Measurements from ENCODE around the gene LGALS3BP. TPM values are rescaled to one million over a fixed set of nuclear protein-coding genes. Genes with fewer than 3 reads are reported as not detected.

The LGALS3BP gene
- total and polyA plus RNA-seq, 2 donors (not counting 1 experiment from before 2014, with no cell fraction given): 1.8 to 7.5 TPM

DNA sequence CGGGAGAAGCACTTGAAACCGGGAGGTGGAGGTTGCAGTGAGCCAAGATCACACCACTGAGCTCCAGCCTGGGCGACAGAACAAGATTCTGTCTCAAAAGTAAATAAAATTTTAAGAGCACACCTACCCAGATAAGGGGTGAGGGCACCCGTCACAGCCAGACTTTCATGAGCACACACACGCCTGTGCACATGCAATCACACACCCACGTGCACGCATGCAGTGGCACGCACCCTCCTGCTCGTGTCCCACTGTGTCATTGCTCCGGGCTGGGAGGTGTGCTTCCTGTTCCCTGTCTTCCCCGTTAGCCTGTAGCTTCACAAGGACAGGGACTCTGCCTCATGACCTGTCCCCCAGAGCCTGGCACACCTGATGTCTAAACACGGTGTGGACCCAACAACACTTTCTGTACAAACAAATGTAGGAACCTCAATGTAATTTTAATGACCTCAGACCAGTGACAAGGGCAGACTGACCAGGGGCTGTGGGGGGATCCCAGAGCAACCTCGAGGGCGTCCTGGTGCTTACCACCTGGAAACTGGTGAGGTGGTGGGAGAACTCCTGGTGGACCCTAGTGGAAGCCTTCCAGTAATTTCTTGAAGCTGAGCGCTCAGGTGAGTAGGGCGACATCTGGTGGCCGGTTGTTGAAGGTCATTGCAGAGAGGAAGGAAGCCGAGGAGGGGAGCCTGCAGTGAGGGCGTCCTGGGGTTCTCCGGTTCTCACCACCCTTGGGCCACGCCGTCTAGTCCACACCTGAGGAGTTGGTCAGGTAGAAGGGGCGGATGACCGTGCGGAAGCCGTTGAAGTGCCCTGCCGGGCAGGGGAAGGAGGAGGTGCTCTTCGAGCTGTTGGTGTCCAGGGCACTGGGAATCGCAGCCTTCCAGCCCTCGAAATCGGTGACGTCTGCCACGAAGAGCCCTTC, 8.6 kb downstream of the LGALS3BP start:
- no peak overlapping the region for H3K9ac ChIP-seq (ENCODE audit: low read length)
- ChIA-PET CTCF (interaction anchor here (0.6 to 7.1 kb wide), 20 partner anchors 11 to 525 kb away, joined by 3 to 119 read pairs (median 4); no protein-coding TSS in a partner anchor), POLR2A (interaction anchor here (0.5 to 0.8 kb wide), 3 partner anchors 46 to 152 kb away, joined by 3 to 21 read pairs (median 4); partner anchors contain the start of gene TIMP2)
- Mint-ChIP-seq H3K9me3 (ENCODE audit: insufficient read depth) (no peaks in the 10 kb centered on the region), H3K4me1 (peaks cover 12% of the 10 kb centered on the region), H3K4me3 (no peak overlapping the region), H3K27me3 (peaks cover 3% of the 10 kb centered on the region), H3K27ac (no peak overlapping the region)
- H3K27me3 ChIP-seq (replicated peaks in 1 of 4; ENCODE audit: control extremely low read depth in 1 of 4, control insufficient read depth in 3 of 4, insufficient read depth in 4 of 4, low read length in 3 of 4): no peaks in the 10 kb centered on the region
- intact Hi-C loops (cut with micrococcal nuclease): loop anchor here (1.0 kb wide), 1 partner anchor 130 kb away; no protein-coding TSS in a partner anchor
- no peak for TF ChIP-seq EZH2 (IDR thresholded peaks at IDR 0.05; ENCODE audit: borderline replicate concordance, insufficient read depth, low read depth, low read length, poor library complexity, severe bottlenecking)
- TF ChIP-seq, protein P1, sequence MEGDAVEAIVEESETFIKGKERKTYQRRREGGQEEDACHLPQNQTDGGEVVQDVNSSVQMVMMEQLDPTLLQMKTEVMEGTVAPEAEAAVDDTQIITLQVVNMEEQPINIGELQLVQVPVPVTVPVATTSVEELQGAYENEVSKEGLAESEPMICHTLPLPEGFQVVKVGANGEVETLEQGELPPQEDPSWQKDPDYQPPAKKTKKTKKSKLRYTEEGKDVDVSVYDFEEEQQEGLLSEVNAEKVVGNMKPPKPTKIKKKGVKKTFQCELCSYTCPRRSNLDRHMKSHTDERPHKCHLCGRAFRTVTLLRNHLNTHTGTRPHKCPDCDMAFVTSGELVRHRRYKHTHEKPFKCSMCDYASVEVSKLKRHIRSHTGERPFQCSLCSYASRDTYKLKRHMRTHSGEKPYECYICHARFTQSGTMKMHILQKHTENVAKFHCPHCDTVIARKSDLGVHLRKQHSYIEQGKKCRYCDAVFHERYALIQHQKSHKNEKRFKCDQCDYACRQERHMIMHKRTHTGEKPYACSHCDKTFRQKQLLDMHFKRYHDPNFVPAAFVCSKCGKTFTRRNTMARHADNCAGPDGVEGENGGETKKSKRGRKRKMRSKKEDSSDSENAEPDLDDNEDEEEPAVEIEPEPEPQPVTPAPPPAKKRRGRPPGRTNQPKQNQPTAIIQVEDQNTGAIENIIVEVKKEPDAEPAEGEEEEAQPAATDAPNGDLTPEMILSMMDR (IDR thresholded peaks at IDR 0.05): peak; percentile 91
- H3K4me3 ChIP-seq (ENCODE audit: control extremely low read depth in 1 of 5, extremely low read depth in 1 of 5, insufficient read depth in 1 of 5, low read depth in 2 of 5, low read length in 4 of 5): no peak overlapping the region
- H3K4me2 ChIP-seq (replicated peaks; ENCODE audit: low read depth, low read length, poor library complexity, severe bottlenecking): peak overlapping the region; percentile 37
- no peaks in the 10 kb centered on the region for H3K36me3 ChIP-seq (replicated peaks in 1 of 2; ENCODE audit: control extremely low read depth in 1 of 2, control insufficient read depth in 1 of 2, extremely low read depth in 1 of 2, insufficient read depth in 2 of 2, low read length in 1 of 2)
- DNase-seq: peak; percentile 87
- WGBS (ENCODE audit: insufficient coverage): 51% methylated on average over 32 of the region's 33 CpGs
- no peaks in the 10 kb centered on the region for H3K79me2 ChIP-seq (ENCODE audit: control insufficient read depth, insufficient read depth, low read length)
- peak; percentile 84 for ATAC-seq (ENCODE audit: low read depth)
- H4K20me1 ChIP-seq (ENCODE audit: control insufficient read depth, insufficient read depth, low read length, poor library complexity, severe bottlenecking): no peaks in the 10 kb centered on the region
- H3K27ac ChIP-seq (ENCODE audit: low read length in 2 of 2): no peak overlapping the region
- peak overlapping the region; percentile 34 for H2AFZ ChIP-seq (ENCODE audit: insufficient read depth, low read depth, low read length, poor library complexity, severe bottlenecking)
- H3K9me3 ChIP-seq (ENCODE audit: control extremely low read depth in 1 of 3, control insufficient read depth in 2 of 3, insufficient read depth in 1 of 3, low read length in 2 of 3): peaks cover 0 to 3% (median 0%) of the 10 kb centered on the region in 3 donors
- peaks cover 3 to 14% of the 10 kb centered on the region in 2 donors for H3K4me1 ChIP-seq (ENCODE audit: control insufficient read depth in 2 of 2, insufficient read depth in 2 of 2, low read length in 2 of 2)

DNA sequence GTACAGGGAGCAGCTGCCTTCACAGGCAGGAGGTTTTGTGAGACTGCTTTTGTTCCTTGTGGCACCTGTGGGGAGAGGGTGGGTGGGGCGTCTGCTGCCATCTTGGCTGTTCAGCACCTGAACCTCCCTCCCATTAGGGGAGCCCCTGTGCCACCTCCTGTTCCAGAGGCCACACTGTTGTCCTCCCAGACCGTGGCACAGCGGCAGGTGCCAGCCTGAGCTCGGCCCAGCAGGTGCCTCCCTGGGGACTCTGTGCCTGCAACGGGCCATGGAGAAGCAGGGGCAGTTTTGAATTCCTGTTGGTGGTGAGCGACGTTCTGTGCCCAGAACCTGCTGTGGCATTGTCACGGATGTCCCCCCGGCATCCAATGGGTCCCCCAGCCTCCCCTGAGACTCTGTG, 9.9 kb downstream of the LGALS3BP start:
- Histone ChIP-seq H3K9ac (ENCODE audit: low read length) (no peak overlapping the region), H3K27me3 (replicated peaks in 1 of 4; ENCODE audit: control extremely low read depth in 1 of 4, control insufficient read depth in 3 of 4, insufficient read depth in 4 of 4, low read length in 3 of 4) (no peaks in the 10 kb centered on the region), H3K4me2 (replicated peaks; ENCODE audit: low read depth, low read length, poor library complexity, severe bottlenecking) (no peak overlapping the region), H2AFZ (ENCODE audit: insufficient read depth, low read depth, low read length, poor library complexity, severe bottlenecking) (no peak overlapping the region), H3K36me3 (replicated peaks in 1 of 2; ENCODE audit: control extremely low read depth in 1 of 2, control insufficient read depth in 1 of 2, extremely low read depth in 1 of 2, insufficient read depth in 2 of 2, low read length in 1 of 2) (no peaks in the 10 kb centered on the region), H3K79me2 (ENCODE audit: control insufficient read depth, insufficient read depth, low read length) (no peaks in the 10 kb centered on the region), H3K27ac (ENCODE audit: low read length in 2 of 2) (no peak overlapping the region), H3K4me1 (ENCODE audit: control insufficient read depth in 2 of 2, insufficient read depth in 2 of 2, low read length in 2 of 2) (peaks cover 12 to 22% of the 10 kb centered on the region in 2 donors), H3K4me3 (ENCODE audit: control extremely low read depth in 1 of 5, extremely low read depth in 1 of 5, insufficient read depth in 1 of 5, low read depth in 2 of 5, low read length in 4 of 5) (no peak overlapping the region), H3K9me3 (ENCODE audit: control extremely low read depth in 1 of 3, control insufficient read depth in 2 of 3, insufficient read depth in 1 of 3, low read length in 2 of 3) (peaks cover 0 to 6% (median 0%) of the 10 kb centered on the region in 3 donors), H4K20me1 (ENCODE audit: control insufficient read depth, insufficient read depth, low read length, poor library complexity, severe bottlenecking) (no peaks in the 10 kb centered on the region)
- peaks cover 3% of the 10 kb centered on the region for H3K27me3 Mint-ChIP-seq
- DNase-seq (no peak), ATAC-seq (ENCODE audit: low read depth) (no peak)
- intact Hi-C loops (cut with micrococcal nuclease): no loop called here
- 62% methylated on average over 8 of the region's 9 CpGs for WGBS (ENCODE audit: insufficient coverage)
- TF ChIP-seq, protein P1 (IDR thresholded peaks at IDR 0.05): no peak
- no peak for TF ChIP-seq EZH2 (IDR thresholded peaks at IDR 0.05; ENCODE audit: borderline replicate concordance, insufficient read depth, low read depth, low read length, poor library complexity, severe bottlenecking)
- no peaks in the 10 kb centered on the region for H3K9me3 Mint-ChIP-seq (ENCODE audit: insufficient read depth)
- no peak overlapping the region for H3K4me3 Mint-ChIP-seq
- peaks cover 23% of the 10 kb centered on the region for H3K4me1 Mint-ChIP-seq
- no peak overlapping the region for H3K27ac Mint-ChIP-seq
- POLR2A ChIA-PET: no interaction called here
- CTCF ChIA-PET: interaction anchor here (2.2 to 7.1 kb wide), 4 partner anchors 13 to 473 kb away, joined by 6 to 119 read pairs (median 14); no protein-coding TSS in a partner anchor
